Kidney (tissue), 14 donors: ENCODE measurements around the gene KIAA0232. TPM values are rescaled to one million over a fixed set of nuclear protein-coding genes. Genes with fewer than 3 reads are reported as not detected.

ENCODE experiments used
- DNase-seq, 5 donors: peaks; one replicate each; pipeline ENCODE4 v3.0.0-alpha.2; 2013 to 2020
- FAIRE-seq: peaks from 2 replicates; lab custom pipeline; 2012; peaks lifted over from hg19 to GRCh38; lab: Jason Lieb, UNC
- H3K27ac ChIP-seq, 2 donors: one replicate each; pipeline ENCODE4 v1.7.0; 2013; ENCODE audit warnings: low read depth in 2 of 2, low read length in 2 of 2, inconsistent platforms in 1 of 2
- H3K27me3 ChIP-seq: one replicate; pipeline ENCODE4 v1.7.1; 2013; ENCODE audit warnings: low read length, inconsistent platforms; ENCODE audit not compliant: control insufficient read depth, insufficient read depth
- H3K36me3 ChIP-seq, 3 donors: one replicate each; pipeline versions ENCODE4 v1.7.0 to v1.7.1; 2013; ENCODE audit warnings: low read length in 3 of 3, control low read depth in 1 of 3, inconsistent platforms in 1 of 3; ENCODE audit not compliant: insufficient read depth in 3 of 3, control insufficient read depth in 2 of 3
- H3K4me1 ChIP-seq, 3 donors: one replicate each; pipeline versions ENCODE4 v1.7.0 to v1.7.1; 2013; ENCODE audit warnings: low read length in 3 of 3, inconsistent platforms in 1 of 3, low read depth in 1 of 3; ENCODE audit not compliant: control insufficient read depth in 2 of 3, insufficient read depth in 2 of 3
- H3K4me3 ChIP-seq, 3 donors: one replicate each; pipeline versions ENCODE4 v1.7.0 to v1.8.1; 2013; ENCODE audit warnings: low read length in 3 of 3, control low read depth in 1 of 3, inconsistent platforms in 1 of 3
- H3K9ac ChIP-seq, 3 donors: one replicate each; pipeline versions ENCODE4 v1.7.0 to v1.7.1; 2013; ENCODE audit warnings: low read length in 3 of 3, control low read depth in 1 of 3, inconsistent platforms in 1 of 3
- H3K9me3 ChIP-seq, 3 donors: one replicate each; pipeline versions ENCODE4 v1.7.0 to v1.7.1; 2013; ENCODE audit warnings: low read length in 3 of 3, control low read depth in 1 of 3, inconsistent platforms in 1 of 3; ENCODE audit not compliant: control insufficient read depth in 2 of 3, insufficient read depth in 1 of 3
- CTCF ChIP-seq: IDR thresholded peaks from 3 replicates; pipeline ENCODE4 v1.5.1; 2012; ENCODE audit warnings: mild to moderate bottlenecking, moderate library complexity, borderline replicate concordance; ENCODE audit not compliant: insufficient read depth; ENCODE audit errors: extremely low read depth
- intact Hi-C: fragments of 100-400 bp; cut with DNase I; formaldehyde crosslinking; loops from one replicate; pipeline ENCODE4 v1.11.1; 2022
- polyA plus RNA-seq: library from polyadenylated mRNA; stranded (reverse); fragments of 350-450 nt; fragmentation: Illumina TruSeq; extraction: RNeasy Lipid Tissue Mini Kit (QIAGEN cat#74804); gene quantifications from one replicate; pipeline ENCODE4 v1.2.3, GENCODE V29; 2014; ENCODE audit warnings: low read depth, low replicate concordance; ENCODE audit not compliant: insufficient read depth
- total RNA-seq: library from RNA; stranded (reverse); fragmentation: NEBNext Ultra II Directional; extraction: Animal tissue kit (Norgen Biotek cat#: 25700); gene quantifications from one replicate; pipeline ENCODE4 v1.2.1, GENCODE V29; 2021
- donor health status: control.
- donor health status: control.
- donor health status: control.
- donor health status: control.
- donor health status: control.
- donor health status: DM: yes; HTN: yes; CAD: no.
- donor health status: Normal renal cell carcinoma (clear cell type).

The KIAA0232 gene
- total and polyA plus RNA-seq, 2 donors from 2014 or later = 14.0 to 39.9 TPM

DNA sequence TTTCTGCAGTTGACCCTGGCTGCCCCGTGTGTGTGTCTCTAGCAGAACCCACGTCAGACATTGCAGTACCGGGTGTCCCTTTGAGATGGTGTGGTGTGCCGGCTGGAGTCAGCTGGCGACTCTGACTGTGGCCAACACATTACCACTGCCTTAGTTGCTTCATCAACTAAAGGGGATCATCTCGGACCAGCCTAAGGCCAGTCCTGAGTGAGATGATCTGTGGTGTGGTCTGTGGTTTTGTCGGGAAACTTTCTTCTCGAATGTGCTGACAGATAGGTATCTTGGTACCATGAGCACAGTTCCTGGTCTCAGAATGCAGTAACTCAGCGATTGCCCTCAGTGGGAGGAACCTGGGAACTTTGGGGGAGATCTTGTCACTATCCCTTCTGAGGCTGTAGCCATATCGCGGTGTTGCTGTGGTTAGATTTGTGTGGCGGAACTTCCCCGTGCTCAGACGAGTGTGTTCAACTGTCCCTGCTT, 142.9 kb downstream of the KIAA0232 start:
- no peak for FAIRE-seq
- Histone ChIP-seq H3K27ac (peak overlapping the region in 1 of 2 donors; percentile 93), H3K4me3 (no peak overlapping the region), H3K9me3 (no peaks in the 10 kb centered on the region), H3K4me1 (peaks cover 3 to 54% (median 29%) of the 10 kb centered on the region in 3 donors), H3K9ac (no peak overlapping the region), H3K27me3 (no peaks in the 10 kb centered on the region), H3K36me3 (peaks cover 0 to 18% (median 16%) of the 10 kb centered on the region in 3 donors)
- no peak for TF ChIP-seq CTCF
- DNase-seq = no peak
- intact Hi-C loops = no loop called here

DNA sequence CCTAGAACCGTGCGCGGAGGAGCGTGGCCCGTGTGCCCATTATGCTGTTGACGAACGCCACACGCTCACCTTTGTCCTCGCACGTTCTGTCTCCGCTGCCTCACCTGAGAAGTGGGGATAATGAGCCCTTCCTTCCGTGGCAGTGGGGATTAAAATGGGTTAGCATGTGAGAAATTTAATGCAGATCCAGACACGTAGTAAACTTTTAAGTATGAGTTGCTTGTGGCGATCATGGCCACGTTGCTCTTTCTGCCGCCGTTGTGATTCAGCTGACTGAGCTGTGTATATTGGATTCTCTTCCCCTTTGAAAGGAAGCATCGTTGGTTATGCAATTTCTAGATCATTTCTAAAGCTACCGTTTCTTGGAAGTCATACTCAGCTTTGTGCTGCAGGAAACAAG, 143.6 kb downstream of the KIAA0232 start:
- Histone ChIP-seq H3K27ac (peak overlapping the region in 1 of 2 donors; percentile 93), H3K27me3 (no peaks in the 10 kb centered on the region), H3K9me3 (no peaks in the 10 kb centered on the region), H3K4me1 (peaks cover 3 to 55% (median 30%) of the 10 kb centered on the region in 3 donors), H3K9ac (no peak overlapping the region), H3K4me3 (no peak overlapping the region), H3K36me3 (peaks cover 0 to 18% (median 16%) of the 10 kb centered on the region in 3 donors)
- intact Hi-C loops = no loop called here
- no peak for TF ChIP-seq CTCF
- no peak for FAIRE-seq
- no peak for DNase-seq

- no peaks in the 10 kb centered on the region for H3K27me3 ChIP-seq
- TF ChIP-seq CTCF = no peak
- H3K4me3 ChIP-seq = no peak overlapping the region
- peak overlapping the region in 1 of 3 donors; percentile 47 for H3K9ac ChIP-seq
- FAIRE-seq (no peak), DNase-seq (peak in 4 of 5 donors; percentile 59 to 75 (median 74))
- H3K36me3 ChIP-seq = peaks cover 0 to 18% (median 16%) of the 10 kb centered on the region in 3 donors
- H3K27ac ChIP-seq = peak overlapping the region; percentile 84 to 93
- H3K9me3 ChIP-seq = no peaks in the 10 kb centered on the region
- intact Hi-C loops = no loop called here
- peaks cover 3 to 60% (median 34%) of the 10 kb centered on the region in 3 donors for H3K4me1 ChIP-seq
Measured at GRCh38 chr4:6926681-6927478, 144.4 kb downstream of the KIAA0232 start.
